Upper lobe of left lung (tissue), 6 donors: ENCODE results near the gene AAGAB. TPM values are rescaled to one million over a fixed set of nuclear protein-coding genes. Genes with fewer than 3 reads are reported as not detected.

ENCODE experiments used
- ATAC-seq, 2 donors: fragments of 200-7000 bp; cut with Tn5 transposase; one replicate each; pipeline ENCODE4 v1.9.1; 2022; ENCODE audit warnings: mild to moderate bottlenecking in 2 of 2, moderate library complexity in 2 of 2; ENCODE audit not compliant: low FRiP score in 2 of 2
- DNase-seq, 2 donors: peaks; one replicate each; pipeline ENCODE4 v3.0.0-alpha.2; 2019 to 2020
- H3K27ac ChIP-seq, 4 donors: fragments of 200-600 bp; sonication (generic); one replicate each; pipeline ENCODE4 v1.5.1; 2016 to 2019
- H3K27me3 ChIP-seq, 4 donors: fragments of 200-600 bp; sonication (generic); one replicate each; pipeline ENCODE4 v1.5.1; 2017 to 2019
- H3K36me3 ChIP-seq, 4 donors: fragments of 200-600 bp; sonication (generic); one replicate each; pipeline ENCODE4 v1.5.1; 2016 to 2019
- H3K4me1 ChIP-seq, 4 donors: fragments of 200-600 bp; sonication (generic); one replicate each; pipeline ENCODE4 v1.5.1; 2018 to 2019
- H3K4me3 ChIP-seq, 4 donors: fragments of 200-600 bp; sonication (generic); one replicate each; pipeline ENCODE4 v1.5.1; 2017 to 2019; ENCODE audit warnings: mild to moderate bottlenecking in 2 of 4, moderate library complexity in 1 of 4
- H3K9me3 ChIP-seq, 4 donors: fragments of 200-600 bp; sonication (generic); one replicate each; pipeline ENCODE4 v1.5.1; 2018 to 2019
- EP300 ChIP-seq, 4 donors: sonication (generic); formaldehyde crosslinking; IDR thresholded peaks; one replicate each; pipeline ENCODE4 v1.5.1; 2017; ENCODE audit warnings: antibody characterized with exemption in 4 of 4, control low read depth in 2 of 4
- POLR2A ChIP-seq, 4 donors: fragments of 450-650 bp; IDR thresholded peaks; one replicate each; pipeline ENCODE4 v1.5.1; 2016 to 2017; ENCODE audit warnings: antibody characterized with exemption in 4 of 4, mild to moderate bottlenecking in 2 of 4
- POLR2AphosphoS5 ChIP-seq, 2 donors: sonication (generic); formaldehyde crosslinking; IDR thresholded peaks; one replicate each; pipeline ENCODE4 v1.5.1; 2017; ENCODE audit warnings: antibody characterized with exemption in 2 of 2
- WGBS, 2 donors: methylation state at CpG; one replicate each; pipeline ENCODE4 v1.1.5; 2017 to 2018; 5-methylcytosine and 5-hydroxymethylcytosine counted together
- total RNA-seq, 6 donors: library from RNA; depleted of rRNA in 4 of 6; stranded (reverse); fragments of >200 nt in 4 of 6; gene quantifications; one replicate each; pipeline versions ENCODE4 v1.1.0 to v1.2.1, GENCODE V29; 2016 to 2021
- TF ChIP-seq, protein P1 (sequence below), 6 experiments: fragments of 450-650 bp in 4 of 6; fragments of 200-600 bp in 2 of 6; sonication (generic) in 2 of 6; IDR thresholded peaks; one replicate each; pipeline ENCODE4 v1.5.1; 2016 to 2019; ENCODE audit warnings: antibody characterized with exemption in 6 of 6
- donor health status: DM: no; HTN: no; CAD: no; lungs with moderate emphysema.
- donor health status: DM: no; HTN: yes; CAD: no; lungs with severe emphysema.

The AAGAB gene
- total RNA-seq, 6 donors from 2014 or later = 23.0 to 54.2 (median 32.3) TPM

DNA sequence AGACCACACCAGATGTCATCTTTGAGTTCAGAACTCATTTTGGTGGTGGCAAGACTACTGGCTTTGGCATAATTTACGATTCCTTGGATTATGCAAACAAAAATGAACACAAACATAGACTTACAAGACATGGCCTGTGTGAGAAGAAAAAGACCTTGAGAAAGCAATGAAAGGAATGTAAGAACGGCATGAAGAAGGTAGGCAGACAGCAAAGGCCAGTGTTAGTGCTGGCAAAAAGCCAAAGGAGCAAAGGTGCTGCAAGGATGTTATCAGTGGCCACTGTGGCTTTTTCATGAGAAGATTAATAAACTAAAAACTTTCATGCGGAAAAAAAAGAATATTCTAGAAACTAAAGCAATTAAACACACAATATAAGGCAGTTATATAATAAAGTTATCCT lies 21.9 kb downstream of the AAGAB start:
- DNase-seq = no peak
- no peak for TF ChIP-seq EP300 (IDR thresholded peaks at IDR 0.05)
- TF ChIP-seq POLR2A (IDR thresholded peaks at IDR 0.05) = no peak
- WGBS, 2 donors = 85 to 93% methylated on average over 3 of the region's 3 CpGs
- no peak for ATAC-seq
- H3K4me3 ChIP-seq = no peak overlapping the region
- no peaks in the 10 kb centered on the region for H3K9me3 ChIP-seq
- H3K27me3 ChIP-seq = no peaks in the 10 kb centered on the region
- H3K36me3 ChIP-seq = peaks cover 3 to 53% (median 25%) of the 10 kb centered on the region in 4 donors
- no peaks in the 10 kb centered on the region for H3K4me1 ChIP-seq
- no peak overlapping the region for H3K27ac ChIP-seq

DNA sequence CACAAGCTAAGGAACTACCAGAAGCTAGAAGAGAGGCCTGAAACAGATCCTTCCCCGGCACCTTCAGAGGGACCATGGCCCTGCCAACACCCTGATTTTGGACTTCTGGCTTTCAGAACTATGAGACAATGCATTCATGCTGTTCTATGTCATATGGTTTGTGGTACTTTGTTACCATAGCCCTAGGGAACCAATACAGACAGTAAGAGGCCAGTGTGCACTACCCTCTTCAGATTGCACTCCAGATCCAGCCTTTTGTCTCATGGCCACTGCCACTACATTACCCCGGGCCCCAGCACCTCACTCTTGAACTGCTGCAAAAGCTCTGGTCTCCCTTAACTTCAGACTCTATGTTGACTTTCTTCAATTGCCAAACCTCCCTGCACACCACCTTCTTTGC lies 24.0 kb downstream of the AAGAB start:
- 86 to 95% methylated on average over 2 of the region's 2 CpGs for WGBS, 2 donors
- H3K36me3 ChIP-seq = peaks cover 3 to 47% (median 21%) of the 10 kb centered on the region in 4 donors

DNA sequence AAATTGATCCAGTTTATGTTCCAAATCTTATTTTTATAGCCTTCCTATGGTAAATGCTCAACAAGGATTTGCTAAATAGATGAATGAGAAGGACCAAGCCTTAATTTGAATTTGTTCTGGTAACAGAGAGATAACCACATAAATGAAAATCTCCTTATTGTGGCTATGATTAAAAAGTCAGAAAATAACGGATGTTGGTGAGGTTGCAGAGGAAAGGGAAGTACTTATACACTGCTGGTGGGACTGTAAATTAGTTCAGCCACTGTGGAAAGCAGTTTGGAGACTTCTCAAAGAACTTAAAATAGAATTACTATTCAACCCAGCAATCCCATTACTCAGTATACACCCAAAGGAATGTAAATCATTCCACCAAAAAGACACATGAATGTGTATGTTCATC lies 26.2 kb downstream of the AAGAB start:
- no peak for TF ChIP-seq POLR2AphosphoS5 (IDR thresholded peaks at IDR 0.05)
- TF ChIP-seq EP300 (IDR thresholded peaks at IDR 0.05) = no peak
- TF ChIP-seq, protein P1, sequence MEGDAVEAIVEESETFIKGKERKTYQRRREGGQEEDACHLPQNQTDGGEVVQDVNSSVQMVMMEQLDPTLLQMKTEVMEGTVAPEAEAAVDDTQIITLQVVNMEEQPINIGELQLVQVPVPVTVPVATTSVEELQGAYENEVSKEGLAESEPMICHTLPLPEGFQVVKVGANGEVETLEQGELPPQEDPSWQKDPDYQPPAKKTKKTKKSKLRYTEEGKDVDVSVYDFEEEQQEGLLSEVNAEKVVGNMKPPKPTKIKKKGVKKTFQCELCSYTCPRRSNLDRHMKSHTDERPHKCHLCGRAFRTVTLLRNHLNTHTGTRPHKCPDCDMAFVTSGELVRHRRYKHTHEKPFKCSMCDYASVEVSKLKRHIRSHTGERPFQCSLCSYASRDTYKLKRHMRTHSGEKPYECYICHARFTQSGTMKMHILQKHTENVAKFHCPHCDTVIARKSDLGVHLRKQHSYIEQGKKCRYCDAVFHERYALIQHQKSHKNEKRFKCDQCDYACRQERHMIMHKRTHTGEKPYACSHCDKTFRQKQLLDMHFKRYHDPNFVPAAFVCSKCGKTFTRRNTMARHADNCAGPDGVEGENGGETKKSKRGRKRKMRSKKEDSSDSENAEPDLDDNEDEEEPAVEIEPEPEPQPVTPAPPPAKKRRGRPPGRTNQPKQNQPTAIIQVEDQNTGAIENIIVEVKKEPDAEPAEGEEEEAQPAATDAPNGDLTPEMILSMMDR (IDR thresholded peaks at IDR 0.05) = no peak
- TF ChIP-seq POLR2A (IDR thresholded peaks at IDR 0.05) = no peak
- no peaks in the 10 kb centered on the region for H3K27me3 ChIP-seq
- DNase-seq = no peak
- WGBS, 2 donors = 41 to 61% methylated on average over 1 of the region's 1 CpG
- no peak overlapping the region for H3K27ac ChIP-seq
- no peaks in the 10 kb centered on the region for H3K9me3 ChIP-seq
- ATAC-seq = no peak
- H3K36me3 ChIP-seq = peaks cover 3 to 35% (median 17%) of the 10 kb centered on the region in 4 donors
- no peak overlapping the region for H3K4me3 ChIP-seq
- no peaks in the 10 kb centered on the region for H3K4me1 ChIP-seq

More for the DNA sequence above, 24.0 kb downstream of the AAGAB start:
- ATAC-seq = no peak
- Histone ChIP-seq H3K4me1 (no peaks in the 10 kb centered on the region), H3K27me3 (no peaks in the 10 kb centered on the region), H3K4me3 (no peak overlapping the region), H3K9me3 (no peaks in the 10 kb centered on the region), H3K27ac (no peak overlapping the region)
- TF ChIP-seq POLR2AphosphoS5 (IDR thresholded peaks at IDR 0.05) (no peak), EP300 (IDR thresholded peaks at IDR 0.05) (no peak), POLR2A (IDR thresholded peaks at IDR 0.05) (no peak)
- TF ChIP-seq, protein P1 (IDR thresholded peaks at IDR 0.05) = no peak
- no peak for DNase-seq

DNA sequence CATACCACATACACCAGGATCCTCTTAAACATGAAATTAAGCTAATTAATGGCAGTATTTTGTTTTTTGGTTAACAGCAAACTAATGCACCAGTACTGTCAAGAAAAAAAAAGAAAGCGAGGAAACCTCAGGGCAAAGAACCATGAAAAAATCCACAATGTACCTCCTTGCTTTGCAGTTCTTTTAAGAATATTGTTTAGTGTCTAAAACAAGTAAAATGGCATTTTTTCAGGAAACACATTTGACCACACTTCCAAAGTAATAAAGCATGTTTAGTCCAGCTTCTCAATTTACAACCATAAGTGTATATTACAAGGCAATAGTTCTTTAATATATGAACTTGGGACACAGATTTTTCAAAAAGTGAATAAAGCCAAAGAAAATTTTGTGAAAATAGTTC lies 26.6 kb downstream of the AAGAB start:
- peaks cover 3 to 30% (median 16%) of the 10 kb centered on the region in 4 donors for H3K36me3 ChIP-seq
- no peaks in the 10 kb centered on the region for H3K4me1 ChIP-seq
- H3K27ac ChIP-seq = no peak overlapping the region
- no peak for ATAC-seq
- 92 to 95% methylated on average over 1 of the region's 1 CpG for WGBS, 2 donors
- no peaks in the 10 kb centered on the region for H3K27me3 ChIP-seq
- H3K9me3 ChIP-seq = no peaks in the 10 kb centered on the region
- TF ChIP-seq EP300 (IDR thresholded peaks at IDR 0.05) (no peak), POLR2A (IDR thresholded peaks at IDR 0.05) (no peak), POLR2AphosphoS5 (IDR thresholded peaks at IDR 0.05) (no peak)
- TF ChIP-seq, protein P1 (IDR thresholded peaks at IDR 0.05) = no peak
- H3K4me3 ChIP-seq = no peak overlapping the region
- no peak for DNase-seq

DNA sequence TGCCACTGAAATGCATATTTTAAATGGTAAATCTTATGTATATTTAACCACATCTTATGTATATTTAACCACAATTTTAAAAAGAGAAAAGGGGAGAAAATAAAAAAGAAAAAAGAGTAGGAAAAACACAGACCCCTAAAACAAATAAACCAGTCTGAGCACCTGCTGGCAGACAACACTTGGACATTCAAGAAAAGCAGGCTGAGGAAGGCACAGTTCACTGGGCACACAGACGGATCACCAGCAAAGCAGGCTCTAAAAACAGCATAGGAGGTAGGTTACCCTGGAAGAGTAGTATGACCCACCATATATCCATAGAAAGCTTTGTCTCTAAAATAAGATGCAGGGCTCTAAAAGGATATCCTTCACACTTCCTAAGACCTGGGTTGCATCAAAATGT lies 27.0 kb downstream of the AAGAB start:
- Histone ChIP-seq H3K9me3 (no peaks in the 10 kb centered on the region), H3K27me3 (no peaks in the 10 kb centered on the region), H3K4me1 (no peaks in the 10 kb centered on the region), H3K4me3 (no peak overlapping the region), H3K36me3 (peaks cover 3 to 26% (median 16%) of the 10 kb centered on the region in 4 donors), H3K27ac (no peak overlapping the region)
- WGBS, 2 donors = 92 to 93% methylated on average over 1 of the region's 1 CpG
- DNase-seq (no peak), ATAC-seq (no peak)
- TF ChIP-seq POLR2AphosphoS5 (IDR thresholded peaks at IDR 0.05) (no peak), EP300 (IDR thresholded peaks at IDR 0.05) (no peak), POLR2A (IDR thresholded peaks at IDR 0.05) (no peak)
- TF ChIP-seq, protein P1 (IDR thresholded peaks at IDR 0.05) = no peak
